Fibroblast of lung (primary cell): ENCODE measurements around the gene HOXC11. TPM values are rescaled to one million over a fixed set of nuclear protein-coding genes. Genes with fewer than 3 reads are reported as not detected.

ENCODE experiments used
- DNase-seq, 2 donors: peaks; one replicate each; pipeline versions ENCODE4 v3.0.0 to v3.0.0-alpha.2; 2010; ENCODE audit warnings: low read depth in 2 of 2
- H2AFZ ChIP-seq: 2 replicates; pipeline ENCODE4 v1.5.1; 2012; ENCODE audit warnings: low read length, control low read depth, inconsistent platforms
- H3K27ac ChIP-seq: 2 replicates; pipeline ENCODE4 v1.5.1; 2011; ENCODE audit warnings: low read length, control low read depth; ENCODE audit not compliant: insufficient read depth
- H3K27me3 ChIP-seq: 2 replicates; pipeline ENCODE4 v1.5.1; 2011; ENCODE audit warnings: mild to moderate bottlenecking, low read length; ENCODE audit not compliant: control insufficient read depth, insufficient read depth
- H3K36me3 ChIP-seq: 2 replicates; pipeline ENCODE4 v1.5.1; 2011; ENCODE audit warnings: low read length; ENCODE audit not compliant: control insufficient read depth, insufficient read depth
- H3K4me1 ChIP-seq: 2 replicates; pipeline ENCODE4 v1.5.1; 2011; ENCODE audit warnings: low read length; ENCODE audit not compliant: control insufficient read depth, insufficient read depth; ENCODE audit errors: extremely low read depth
- H3K4me2 ChIP-seq: 2 replicates; pipeline ENCODE4 v1.5.1; 2011; ENCODE audit warnings: low read length, control low read depth; ENCODE audit not compliant: insufficient read depth; ENCODE audit errors: extremely low read depth
- H3K4me3 ChIP-seq, 4 experiments: fragments of 200-600 bp in 1 of 4; sonication (generic) in 1 of 4; replicated peaks in 1 of 4; 2 replicates each; pipeline ENCODE4 v1.5.1; 2011 to 2016; ENCODE audit warnings: low read length in 4 of 4, low read depth in 3 of 4, mild to moderate bottlenecking in 3 of 4, control low read depth in 2 of 4, inconsistent platforms in 1 of 4, mixed read lengths in 1 of 4; ENCODE audit not compliant: insufficient read depth in 1 of 4; ENCODE audit errors: control extremely low read depth in 1 of 4
- H3K79me2 ChIP-seq: 2 replicates; pipeline ENCODE4 v1.5.1; 2012; ENCODE audit warnings: mild to moderate bottlenecking, low read length, inconsistent platforms; ENCODE audit not compliant: control insufficient read depth, insufficient read depth
- H3K9ac ChIP-seq: 2 replicates; pipeline ENCODE4 v1.5.1; 2011; ENCODE audit warnings: mild to moderate bottlenecking, low read length, control low read depth; ENCODE audit not compliant: insufficient read depth
- H3K9me3 ChIP-seq: 2 replicates; pipeline ENCODE4 v1.5.1; 2012; ENCODE audit warnings: low read depth, low read length; ENCODE audit not compliant: control insufficient read depth, insufficient read depth
- H4K20me1 ChIP-seq: 2 replicates; pipeline ENCODE4 v1.5.1; 2011; ENCODE audit warnings: low read length; ENCODE audit not compliant: control insufficient read depth, insufficient read depth; ENCODE audit errors: extremely low read depth
- EZH2 ChIP-seq: IDR thresholded peaks from 2 replicates; pipeline ENCODE4 v1.5.1; 2012; ENCODE audit warnings: low read length, control low read depth, mild to moderate bottlenecking; ENCODE audit errors: missing control alignments
- polyA plus RNA-seq, 2 donors: library from polyadenylated mRNA; depleted of rRNA in 1 of 2; stranded (reverse) in 1 of 2; unstranded in 1 of 2; fragments of >200 nt; gene quantifications; 2 replicates each; pipeline ENCODE4 v1.2.1, GENCODE V29; 2011 to 2012; ENCODE audit warnings: missing spikeins in 1 of 2
- total RNA-seq: library from RNA; depleted of rRNA; stranded (reverse); fragments of >200 nt; gene quantifications from 2 replicates; pipeline ENCODE4 v1.2.1, GENCODE V29; 2014
- TF ChIP-seq, protein P1 (sequence below), 2 donors: IDR thresholded peaks in 1 of 2; conservative IDR thresholded peaks in 1 of 2; 1 replicate in 1 of 2; 2 replicates in 1 of 2; pipeline ENCODE4 v1.5.1; 2011 to 2012; ENCODE audit warnings: low read length in 2 of 2, control low read depth in 1 of 2, inconsistent platforms in 1 of 2, low read depth in 1 of 2, mild to moderate bottlenecking in 1 of 2

HOXC11 gene
- total and polyA plus RNA-seq, 2 donors (not counting 1 experiment from before 2014, with no cell fraction given) = not detected

DNA sequence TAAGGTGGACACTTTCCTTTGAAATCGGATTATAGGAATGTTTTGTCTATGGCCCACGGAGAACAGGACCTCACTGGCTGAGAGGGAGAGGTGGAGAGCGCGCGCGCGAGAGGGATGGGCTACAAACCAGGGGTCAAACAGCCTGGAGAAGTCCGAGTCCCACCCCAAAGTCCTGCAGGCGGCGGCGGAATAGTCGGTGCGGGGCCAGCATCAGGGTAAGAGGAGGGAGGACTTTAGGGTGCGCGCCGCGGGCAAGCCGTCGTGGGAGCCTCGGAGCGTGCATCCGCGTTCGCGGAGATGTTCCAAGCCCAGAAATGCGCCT lies 32.6 kb downstream of the HOXC11 start:
- no peak for DNase-seq
- no peak overlapping the region for H3K4me2 ChIP-seq
- no peaks in the 10 kb centered on the region for H3K9me3 ChIP-seq
- H3K36me3 ChIP-seq = no peaks in the 10 kb centered on the region
- peaks cover 78% of the 10 kb centered on the region for H3K27me3 ChIP-seq
- H2AFZ ChIP-seq = no peak overlapping the region
- H3K4me3 ChIP-seq = no peak overlapping the region
- H3K9ac ChIP-seq = no peak overlapping the region
- no peak for TF ChIP-seq EZH2
- TF ChIP-seq, protein P1, sequence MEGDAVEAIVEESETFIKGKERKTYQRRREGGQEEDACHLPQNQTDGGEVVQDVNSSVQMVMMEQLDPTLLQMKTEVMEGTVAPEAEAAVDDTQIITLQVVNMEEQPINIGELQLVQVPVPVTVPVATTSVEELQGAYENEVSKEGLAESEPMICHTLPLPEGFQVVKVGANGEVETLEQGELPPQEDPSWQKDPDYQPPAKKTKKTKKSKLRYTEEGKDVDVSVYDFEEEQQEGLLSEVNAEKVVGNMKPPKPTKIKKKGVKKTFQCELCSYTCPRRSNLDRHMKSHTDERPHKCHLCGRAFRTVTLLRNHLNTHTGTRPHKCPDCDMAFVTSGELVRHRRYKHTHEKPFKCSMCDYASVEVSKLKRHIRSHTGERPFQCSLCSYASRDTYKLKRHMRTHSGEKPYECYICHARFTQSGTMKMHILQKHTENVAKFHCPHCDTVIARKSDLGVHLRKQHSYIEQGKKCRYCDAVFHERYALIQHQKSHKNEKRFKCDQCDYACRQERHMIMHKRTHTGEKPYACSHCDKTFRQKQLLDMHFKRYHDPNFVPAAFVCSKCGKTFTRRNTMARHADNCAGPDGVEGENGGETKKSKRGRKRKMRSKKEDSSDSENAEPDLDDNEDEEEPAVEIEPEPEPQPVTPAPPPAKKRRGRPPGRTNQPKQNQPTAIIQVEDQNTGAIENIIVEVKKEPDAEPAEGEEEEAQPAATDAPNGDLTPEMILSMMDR (conservative IDR thresholded peaks at IDR 0.05 in 1 of 2, IDR thresholded peaks at IDR 0.05 in 1 of 2; ENCODE audit: low read depth in 1 of 2, low read length in 2 of 2) = no peak
- H3K27ac ChIP-seq = no peak overlapping the region
- no peaks in the 10 kb centered on the region for H4K20me1 ChIP-seq
- no peaks in the 10 kb centered on the region for H3K4me1 ChIP-seq
- H3K79me2 ChIP-seq = no peaks in the 10 kb centered on the region

DNA sequence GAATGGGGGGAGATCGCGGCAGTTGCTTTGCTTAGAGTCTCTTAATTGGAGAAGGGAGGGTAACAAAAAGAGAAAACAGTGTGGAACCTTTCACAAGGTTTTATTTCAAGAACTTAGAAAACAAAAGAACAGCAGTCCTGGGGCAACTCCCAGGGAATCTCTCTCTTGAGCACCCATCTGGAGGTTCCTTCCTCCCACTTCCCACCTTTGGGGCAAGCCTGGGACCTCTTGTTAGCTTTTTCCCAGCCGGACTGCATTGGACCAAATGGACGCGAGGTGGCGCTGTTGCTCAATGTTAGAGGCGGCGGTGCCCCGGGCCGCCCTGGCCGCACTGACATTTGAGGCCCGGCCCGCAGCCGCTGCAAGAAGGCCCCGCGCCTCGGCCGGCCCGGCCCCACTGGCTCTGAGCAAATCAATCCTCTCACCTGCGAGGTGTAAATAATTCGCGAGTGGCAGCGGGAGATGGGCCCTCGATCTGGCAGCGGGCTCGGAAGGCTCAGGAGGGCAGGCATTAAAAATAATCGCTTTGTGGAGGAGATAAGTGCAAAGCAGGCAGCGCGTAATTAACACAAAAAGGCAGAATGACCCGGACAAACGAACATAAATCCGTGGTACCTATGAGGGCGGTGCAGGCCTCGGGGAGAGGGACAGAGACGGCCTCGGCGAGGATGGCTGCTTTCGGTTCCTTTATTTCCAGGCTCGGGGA lies 33.1 kb downstream of the HOXC11 start:
- peak; percentile 0 for TF ChIP-seq EZH2
- TF ChIP-seq, protein P1 (conservative IDR thresholded peaks at IDR 0.05 in 1 of 2, IDR thresholded peaks at IDR 0.05 in 1 of 2; ENCODE audit: low read depth in 1 of 2, low read length in 2 of 2) = peak; percentile 73 to 78
- Histone ChIP-seq H3K36me3 (no peaks in the 10 kb centered on the region), H3K9me3 (no peaks in the 10 kb centered on the region), H3K27ac (no peak overlapping the region), H3K9ac (no peak overlapping the region), H3K79me2 (no peaks in the 10 kb centered on the region), H3K4me3 (no peak overlapping the region), H3K4me2 (peak overlapping the region; percentile 11), H4K20me1 (no peaks in the 10 kb centered on the region), H3K27me3 (peaks cover 76% of the 10 kb centered on the region), H3K4me1 (no peaks in the 10 kb centered on the region), H2AFZ (no peak overlapping the region)
- DNase-seq = peak; percentile 53 to 77

DNA sequence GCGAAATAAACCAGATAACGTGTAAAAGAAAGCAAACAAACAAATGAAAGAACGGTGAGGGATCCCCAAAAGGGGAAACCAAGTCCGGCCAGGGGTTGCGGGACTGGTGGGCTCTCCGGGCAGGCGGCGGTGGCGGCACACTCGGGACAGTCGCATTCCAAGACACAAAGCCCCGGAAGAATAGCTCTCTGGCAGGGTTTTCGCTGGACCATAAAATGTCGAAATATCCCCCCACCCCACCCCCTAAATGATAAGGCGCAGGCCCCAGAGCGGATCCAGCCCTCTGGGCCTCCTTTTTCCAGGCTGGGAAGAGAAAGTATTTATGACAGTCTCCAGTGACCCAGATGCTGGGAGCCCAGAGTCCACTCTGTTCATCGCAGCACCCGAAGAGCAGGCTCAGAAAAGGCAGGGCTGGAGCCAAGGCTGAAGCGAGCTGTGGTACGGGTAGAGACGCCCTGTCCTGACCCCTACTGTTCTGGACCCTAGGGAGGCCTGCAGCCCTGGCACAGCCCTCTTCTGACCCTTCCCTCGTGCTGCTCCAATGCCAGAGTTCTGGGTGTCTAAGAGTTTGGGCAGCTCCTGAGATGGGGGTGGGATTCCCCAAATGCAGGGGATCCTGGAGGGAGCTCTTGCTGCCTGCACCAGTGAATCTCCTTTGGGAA lies 33.8 kb downstream of the HOXC11 start:
- Histone ChIP-seq H4K20me1 (no peaks in the 10 kb centered on the region), H3K9ac (no peak overlapping the region), H2AFZ (no peak overlapping the region), H3K27me3 (peaks cover 76% of the 10 kb centered on the region), H3K27ac (no peak overlapping the region), H3K9me3 (no peaks in the 10 kb centered on the region), H3K4me3 (no peak overlapping the region), H3K36me3 (no peaks in the 10 kb centered on the region), H3K4me2 (no peak overlapping the region), H3K79me2 (no peaks in the 10 kb centered on the region), H3K4me1 (no peaks in the 10 kb centered on the region)
- no peak for DNase-seq
- no peak for TF ChIP-seq EZH2
- TF ChIP-seq, protein P1 (conservative IDR thresholded peaks at IDR 0.05 in 1 of 2, IDR thresholded peaks at IDR 0.05 in 1 of 2; ENCODE audit: low read depth in 1 of 2, low read length in 2 of 2) = no peak
